Pancreas (tissue), 10 donors: Measurements from ENCODE around the gene OTOP2. TPM values are rescaled to one million over a fixed set of nuclear protein-coding genes. Genes with fewer than 3 reads are reported as not detected.

Experiments
- ATAC-seq, 4 donors: fragments of 200-7000 bp; cut with Tn5 transposase; one replicate each; pipeline versions ENCODE4 v1.8.0 to v1.9.1; 2020; ENCODE audit warnings: mild to moderate bottlenecking in 4 of 4, moderate library complexity in 4 of 4
- DNase-seq, 6 donors: peaks; one replicate each; pipeline ENCODE4 v3.0.0-alpha.2; 2020
- FAIRE-seq: peaks from 2 replicates; lab custom pipeline; 2012; peaks lifted over from hg19 to GRCh38; lab: Jason Lieb, UNC
- H3K27ac ChIP-seq, 4 donors: fragments of 200-600 bp; sonication (generic); 1 replicate in 3 of 4; 2 replicates in 1 of 4; pipeline versions ENCODE4 v1.5.0 to v1.8.0; 2020
- H3K27me3 ChIP-seq, 4 donors: fragments of 200-600 bp; one replicate each; pipeline ENCODE4 v1.8.0; 2021
- H3K36me3 ChIP-seq, 3 donors: fragments of 200-600 bp; sonication (generic) in 1 of 3; one replicate each; pipeline versions ENCODE4 v1.5.0 to v1.8.0; 2020 to 2021
- H3K4me1 ChIP-seq, 3 donors: fragments of 200-600 bp; one replicate each; pipeline ENCODE4 v1.8.0; 2021
- H3K4me3 ChIP-seq, 4 donors: fragments of 200-600 bp; sonication (generic) in 2 of 4; one replicate each; pipeline versions ENCODE4 v1.5.0 to v1.8.0; 2020 to 2021
- H3K9me3 ChIP-seq, 4 donors: fragments of 200-600 bp; one replicate each; pipeline ENCODE4 v1.8.0; 2021
- WGBS, 2 donors: extraction: QIAGEN DNeasy Blood & Tissue Kit; methylation state at CpG; one replicate each; pipeline ENCODE4 v1.1.7; 2013; 5-methylcytosine and 5-hydroxymethylcytosine counted together
- intact Hi-C, 3 donors: fragments of 100-400 bp; cut with DNase I; formaldehyde crosslinking; loops; one replicate each; pipeline versions ENCODE4 v1.11.1 to v1.14.2; 2022
- polyA plus RNA-seq, 2 donors: library from polyadenylated mRNA; stranded (reverse); fragments of 200-250 nt; gene quantifications; one replicate each; pipeline ENCODE4 v1.2.3, GENCODE V29; 2013
- total RNA-seq, 6 donors: library from RNA; stranded (reverse); fragmentation: NEBNext Ultra II Directional in 4 of 6; extraction: Animal tissue kit (Norgen Biotek cat#: 25700) in 4 of 6; gene quantifications; one replicate each; pipeline versions ENCODE4 v1.2.1 to v1.2.4, GENCODE V29; 2021 to 2023
- TF ChIP-seq, protein P1 (sequence below), 4 donors: fragments of 200-600 bp; sonication (generic) in 3 of 4; IDR thresholded peaks; one replicate each; pipeline versions ENCODE4 v1.5.0 to v1.8.0; 2021; ENCODE audit warnings: antibody characterized with exemption in 4 of 4
- donor health status: healthy with polysubstance abuse.
- donor health status: DM: no; HTN: no; CAD: no; lungs with moderate emphysema.
- donor health status: DM: no; HTN: no; CAD: no.
- donor health status: control.
- donor health status: control.
- donor health status: Bipolar disorder and iron deficiency.
- donor health status: DM: yes; HTN: yes; CAD: no.
- donor health status: DM: no; HTN: no; CAD: no.
- donor health status: DM: no; HTN: no; CAD: no.
- donor health status: DM: yes; HTN: yes; CAD: no.

OTOP2 gene
- total and polyA plus RNA-seq, 8 donors, result not detected

DNA sequence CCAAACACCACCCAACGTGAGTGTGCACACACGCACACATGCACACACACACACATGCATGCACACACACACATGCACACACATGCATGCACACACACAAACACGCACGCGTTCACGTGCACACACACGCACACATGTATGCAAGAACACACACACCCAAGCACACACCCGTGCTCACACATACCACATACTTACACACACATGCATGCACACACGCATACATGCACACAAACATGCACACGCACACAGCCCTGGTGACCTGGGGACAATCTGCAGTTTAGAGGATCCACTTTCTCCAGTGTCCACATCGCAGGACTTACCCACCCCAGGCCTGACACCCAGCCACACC is 7.2 kb upstream of the OTOP2 start:
- Histone ChIP-seq H3K4me1 (no peaks in the 10 kb centered on the region), H3K9me3 (no peaks in the 10 kb centered on the region), H3K36me3 (no peaks in the 10 kb centered on the region), H3K27me3 (no peaks in the 10 kb centered on the region), H3K27ac (no peak overlapping the region), H3K4me3 (no peak overlapping the region)
- FAIRE-seq (no peak), ATAC-seq (no peak), DNase-seq (no peak)
- TF ChIP-seq, protein P1, sequence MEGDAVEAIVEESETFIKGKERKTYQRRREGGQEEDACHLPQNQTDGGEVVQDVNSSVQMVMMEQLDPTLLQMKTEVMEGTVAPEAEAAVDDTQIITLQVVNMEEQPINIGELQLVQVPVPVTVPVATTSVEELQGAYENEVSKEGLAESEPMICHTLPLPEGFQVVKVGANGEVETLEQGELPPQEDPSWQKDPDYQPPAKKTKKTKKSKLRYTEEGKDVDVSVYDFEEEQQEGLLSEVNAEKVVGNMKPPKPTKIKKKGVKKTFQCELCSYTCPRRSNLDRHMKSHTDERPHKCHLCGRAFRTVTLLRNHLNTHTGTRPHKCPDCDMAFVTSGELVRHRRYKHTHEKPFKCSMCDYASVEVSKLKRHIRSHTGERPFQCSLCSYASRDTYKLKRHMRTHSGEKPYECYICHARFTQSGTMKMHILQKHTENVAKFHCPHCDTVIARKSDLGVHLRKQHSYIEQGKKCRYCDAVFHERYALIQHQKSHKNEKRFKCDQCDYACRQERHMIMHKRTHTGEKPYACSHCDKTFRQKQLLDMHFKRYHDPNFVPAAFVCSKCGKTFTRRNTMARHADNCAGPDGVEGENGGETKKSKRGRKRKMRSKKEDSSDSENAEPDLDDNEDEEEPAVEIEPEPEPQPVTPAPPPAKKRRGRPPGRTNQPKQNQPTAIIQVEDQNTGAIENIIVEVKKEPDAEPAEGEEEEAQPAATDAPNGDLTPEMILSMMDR (IDR thresholded peaks at IDR 0.05), result no peak
- 77 to 86% methylated on average over 11 of the region's 11 CpGs for WGBS, 2 donors
- intact Hi-C loops, result no loop called here

DNA sequence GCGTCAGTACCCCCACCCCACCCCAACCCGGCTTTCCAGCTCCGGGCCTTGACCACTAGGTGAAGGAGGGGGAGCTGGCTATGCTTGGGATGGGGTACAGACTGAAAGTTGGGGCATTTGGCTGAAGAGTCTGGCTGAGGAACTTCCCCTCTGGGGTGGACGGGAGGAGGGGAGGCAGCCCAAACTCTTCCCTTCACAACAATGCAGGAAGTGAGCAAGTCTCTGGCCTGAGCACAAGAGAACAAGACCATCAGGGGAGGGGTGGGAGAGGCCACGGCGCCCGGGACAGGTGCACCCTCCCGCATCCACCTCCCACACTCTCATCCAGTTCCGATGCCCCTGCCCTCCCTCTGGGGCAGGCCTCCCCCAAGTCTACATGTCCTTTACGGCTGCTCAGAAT is 6.6 kb upstream of the OTOP2 start:
- WGBS, 2 donors, result 61 to 76% methylated on average over 10 of the region's 10 CpGs
- FAIRE-seq (no peak), ATAC-seq (peak in 2 of 4 donors; percentile 13 to 36), DNase-seq (no peak)
- Histone ChIP-seq H3K27ac (no peak overlapping the region), H3K4me1 (no peaks in the 10 kb centered on the region), H3K27me3 (no peaks in the 10 kb centered on the region), H3K4me3 (no peak overlapping the region), H3K36me3 (no peaks in the 10 kb centered on the region), H3K9me3 (no peaks in the 10 kb centered on the region)
- TF ChIP-seq, protein P1 (IDR thresholded peaks at IDR 0.05), result no peak
- intact Hi-C loops, result no loop called here

DNA sequence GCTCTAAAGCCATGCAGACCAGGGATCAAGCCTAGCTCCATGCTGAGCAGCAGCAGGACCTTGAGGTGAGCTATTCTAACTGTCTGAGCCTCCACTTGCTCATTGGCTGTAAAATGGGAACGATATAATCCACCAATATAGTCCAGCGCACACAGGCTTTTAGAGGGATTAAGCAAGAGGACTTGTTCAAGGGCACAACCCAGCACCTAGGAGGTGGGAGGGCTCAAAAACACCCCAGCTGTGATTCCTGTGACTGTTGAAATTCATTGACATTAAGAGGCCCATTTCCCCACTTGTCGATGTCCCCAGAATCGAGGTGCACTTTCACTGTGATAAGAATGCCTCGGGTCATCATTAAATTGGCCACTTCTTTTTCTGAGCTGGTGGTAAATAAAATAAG is 5.2 kb upstream of the OTOP2 start:
- Histone ChIP-seq H3K4me3 (no peak overlapping the region), H3K27me3 (peaks cover 0 to 3% (median under 1%) of the 10 kb centered on the region in 4 donors), H3K36me3 (no peaks in the 10 kb centered on the region), H3K9me3 (no peaks in the 10 kb centered on the region), H3K4me1 (peaks cover 5 to 6% (median 5%) of the 10 kb centered on the region in 3 donors), H3K27ac (no peak overlapping the region)
- DNase-seq (no peak), ATAC-seq (no peak), FAIRE-seq (no peak)
- TF ChIP-seq, protein P1 (IDR thresholded peaks at IDR 0.05), result no peak
- intact Hi-C loops, result no loop called here
- 76 to 87% methylated on average over 5 of the region's 5 CpGs for WGBS, 2 donors

DNA sequence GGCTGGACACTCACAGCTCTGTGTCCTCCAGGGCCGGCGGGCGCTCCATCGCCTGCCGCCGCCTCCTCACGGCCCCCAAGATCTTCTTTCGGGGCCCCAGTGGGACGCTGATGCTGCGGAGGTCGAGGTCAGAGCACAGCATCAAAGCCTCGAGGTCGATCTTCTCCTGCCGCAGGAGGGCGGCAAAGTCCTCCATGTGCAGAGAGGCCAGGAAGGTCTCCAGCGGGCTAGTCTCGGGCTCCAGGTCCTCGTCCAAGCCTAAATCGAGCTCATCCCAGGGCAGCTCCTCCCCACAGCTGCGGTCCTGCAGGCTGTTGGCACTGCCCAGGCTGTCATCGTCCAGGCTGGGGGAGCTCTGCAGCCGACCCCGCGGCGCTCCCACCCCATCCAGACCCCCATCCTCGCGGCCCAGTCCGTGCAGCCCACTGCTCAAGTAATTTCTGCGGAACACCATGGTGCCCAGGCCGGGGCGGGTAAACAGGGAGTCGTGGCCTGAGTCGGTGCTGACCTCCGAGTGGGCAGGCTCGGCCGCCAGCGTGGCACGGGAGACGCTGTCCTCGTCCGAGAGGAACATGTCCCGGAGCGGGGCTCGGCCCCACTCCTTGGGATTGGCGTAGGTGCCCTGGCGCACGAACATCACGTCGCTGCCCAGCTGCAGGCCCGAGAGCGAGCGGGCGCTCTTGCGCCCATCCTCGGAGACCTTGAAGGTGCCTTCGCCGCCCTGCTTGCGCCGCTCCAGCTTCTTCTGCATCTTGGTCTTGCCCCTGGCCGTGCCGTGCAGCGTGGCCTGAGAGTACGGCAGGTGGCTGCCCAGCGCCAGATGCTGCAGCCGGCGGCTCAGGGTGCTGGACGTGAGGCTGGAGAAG is 4.4 kb upstream of the OTOP2 start:
- DNase-seq (peak in 2 of 6 donors; percentile 21 to 70), FAIRE-seq (no peak), ATAC-seq (peak in 1 of 4 donors; percentile 49)
- intact Hi-C loops, result no loop called here
- H3K36me3 ChIP-seq, result no peaks in the 10 kb centered on the region
- H3K9me3 ChIP-seq, result no peaks in the 10 kb centered on the region
- H3K27me3 ChIP-seq, result peaks cover 0 to 8% (median 4%) of the 10 kb centered on the region in 4 donors
- H3K4me1 ChIP-seq, result peaks cover 5 to 12% (median 8%) of the 10 kb centered on the region in 3 donors
- H3K27ac ChIP-seq, result no peak overlapping the region
- 62 to 69% methylated on average over 67 of the region's 67 CpGs for WGBS, 2 donors
- H3K4me3 ChIP-seq, result no peak overlapping the region
- TF ChIP-seq, protein P1 (IDR thresholded peaks at IDR 0.05), result no peak

DNA sequence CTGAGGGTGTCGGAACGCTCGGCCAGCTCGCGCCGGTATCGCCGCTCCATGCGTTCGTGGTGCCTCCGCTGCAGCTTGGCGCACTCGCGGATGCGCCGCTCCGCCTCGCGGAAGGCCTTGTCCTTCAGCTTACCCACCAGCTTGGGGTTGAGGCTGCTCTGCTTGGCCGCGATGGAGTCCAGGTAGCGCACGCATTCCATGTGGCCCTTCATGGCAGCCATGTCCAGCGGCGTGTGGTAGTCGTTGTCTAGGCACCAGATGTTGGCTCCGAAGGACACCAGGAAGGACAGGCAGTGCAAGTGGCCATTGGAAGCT is 3.8 kb upstream of the OTOP2 start:
- no peak for DNase-seq
- Histone ChIP-seq H3K27ac (no peak overlapping the region), H3K4me1 (peaks cover 5 to 12% (median 8%) of the 10 kb centered on the region in 3 donors), H3K27me3 (peaks cover 0 to 8% (median 4%) of the 10 kb centered on the region in 4 donors), H3K4me3 (no peak overlapping the region), H3K9me3 (no peaks in the 10 kb centered on the region), H3K36me3 (no peaks in the 10 kb centered on the region)
- intact Hi-C loops, result no loop called here
- TF ChIP-seq, protein P1 (IDR thresholded peaks at IDR 0.05), result no peak
- 82 to 85% methylated on average over 27 of the region's 27 CpGs for WGBS, 2 donors
- ATAC-seq, result no peak
- no peak for FAIRE-seq
